ENCODE results near the gene CDH4. TPM values are rescaled to one million over a fixed set of nuclear protein-coding genes. Genes with fewer than 3 reads are reported as not detected.
A peak's percentile ranks its signal among the peaks of the same experiment; 100 is the strongest.

The CDH4 gene
- total RNA-seq, 1 donor from 2014 or later, result 2.9 TPM

DNA sequence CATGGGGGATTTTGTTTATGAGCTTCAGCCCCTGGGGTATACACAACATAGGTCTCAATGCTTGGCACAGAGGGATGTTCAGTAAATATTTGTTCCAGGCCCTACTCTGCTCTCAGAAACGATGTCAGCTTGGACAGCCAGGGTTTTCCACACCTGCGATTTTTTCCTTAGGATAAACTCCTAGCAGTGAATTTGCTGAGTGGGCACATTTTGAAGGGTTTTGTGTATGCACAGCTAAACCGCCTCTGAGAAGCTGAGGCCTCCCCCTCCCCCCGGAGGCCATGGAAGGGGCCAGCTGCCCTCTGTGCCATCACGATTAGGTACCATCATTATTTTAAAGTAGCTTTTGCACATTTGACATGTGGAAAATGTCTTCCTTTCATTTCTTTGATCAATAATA lies 614.1 kb downstream of the CDH4 start:
- Histone ChIP-seq H3K27ac (no peak overlapping the region), H3K27me3 (no peaks in the 10 kb centered on the region), H3K36me3 (no peaks in the 10 kb centered on the region), H2AFZ (replicated peaks) (no peak overlapping the region), H4K20me1 (ENCODE audit: low read depth) (no peaks in the 10 kb centered on the region), H3K4me3 (no peak overlapping the region), H3K4me1 (no peaks in the 10 kb centered on the region), H3K9ac (no peak overlapping the region), H3K79me2 (ENCODE audit: low read depth) (no peaks in the 10 kb centered on the region), H3K9me3 (ENCODE audit: low read depth) (no peaks in the 10 kb centered on the region), H3K4me2 (no peak overlapping the region), H3F3A (ENCODE audit: low read depth) (no peaks in the 10 kb centered on the region)
- no peak overlapping the region for H3K4me3 Mint-ChIP-seq
- peaks cover 11% of the 10 kb centered on the region for H3K9me3 Mint-ChIP-seq
- no peak overlapping the region for H3K27ac Mint-ChIP-seq
- H3K36me3 Mint-ChIP-seq, result peaks cover 4% of the 10 kb centered on the region
- no peak for DNase-seq (ENCODE audit: low spot score)
- H3K27me3 Mint-ChIP-seq (ENCODE audit: insufficient read depth, low read depth), result peaks cover 4% of the 10 kb centered on the region
- H3K4me1 Mint-ChIP-seq, result no peaks in the 10 kb centered on the region
- TF ChIP-seq EZH2 (IDR thresholded peaks at IDR 0.05) (no peak), EZH2phosphoT487 (IDR thresholded peaks at IDR 0.05) (no peak)
- TF ChIP-seq, protein P1, sequence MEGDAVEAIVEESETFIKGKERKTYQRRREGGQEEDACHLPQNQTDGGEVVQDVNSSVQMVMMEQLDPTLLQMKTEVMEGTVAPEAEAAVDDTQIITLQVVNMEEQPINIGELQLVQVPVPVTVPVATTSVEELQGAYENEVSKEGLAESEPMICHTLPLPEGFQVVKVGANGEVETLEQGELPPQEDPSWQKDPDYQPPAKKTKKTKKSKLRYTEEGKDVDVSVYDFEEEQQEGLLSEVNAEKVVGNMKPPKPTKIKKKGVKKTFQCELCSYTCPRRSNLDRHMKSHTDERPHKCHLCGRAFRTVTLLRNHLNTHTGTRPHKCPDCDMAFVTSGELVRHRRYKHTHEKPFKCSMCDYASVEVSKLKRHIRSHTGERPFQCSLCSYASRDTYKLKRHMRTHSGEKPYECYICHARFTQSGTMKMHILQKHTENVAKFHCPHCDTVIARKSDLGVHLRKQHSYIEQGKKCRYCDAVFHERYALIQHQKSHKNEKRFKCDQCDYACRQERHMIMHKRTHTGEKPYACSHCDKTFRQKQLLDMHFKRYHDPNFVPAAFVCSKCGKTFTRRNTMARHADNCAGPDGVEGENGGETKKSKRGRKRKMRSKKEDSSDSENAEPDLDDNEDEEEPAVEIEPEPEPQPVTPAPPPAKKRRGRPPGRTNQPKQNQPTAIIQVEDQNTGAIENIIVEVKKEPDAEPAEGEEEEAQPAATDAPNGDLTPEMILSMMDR (IDR thresholded peaks at IDR 0.05), result no peak

- Histone ChIP-seq H3K4me2 (no peak overlapping the region), H2AFZ (replicated peaks) (no peak overlapping the region), H3K4me1 (no peaks in the 10 kb centered on the region), H3K36me3 (no peaks in the 10 kb centered on the region), H3F3A (ENCODE audit: low read depth) (no peaks in the 10 kb centered on the region), H3K27me3 (no peaks in the 10 kb centered on the region), H3K79me2 (ENCODE audit: low read depth) (no peaks in the 10 kb centered on the region), H4K20me1 (ENCODE audit: low read depth) (no peaks in the 10 kb centered on the region), H3K27ac (no peak overlapping the region), H3K9ac (no peak overlapping the region), H3K4me3 (no peak overlapping the region), H3K9me3 (ENCODE audit: low read depth) (no peaks in the 10 kb centered on the region)
- peaks cover 8% of the 10 kb centered on the region for H3K36me3 Mint-ChIP-seq
- H3K9me3 Mint-ChIP-seq, result peaks cover 16% of the 10 kb centered on the region
- DNase-seq (ENCODE audit: low spot score), result no peak
- TF ChIP-seq EZH2 (IDR thresholded peaks at IDR 0.05) (no peak), EZH2phosphoT487 (IDR thresholded peaks at IDR 0.05) (no peak)
- TF ChIP-seq, protein P1 (IDR thresholded peaks at IDR 0.05), result no peak
- H3K4me1 Mint-ChIP-seq, result no peaks in the 10 kb centered on the region
- peaks cover 4% of the 10 kb centered on the region for H3K27me3 Mint-ChIP-seq (ENCODE audit: insufficient read depth, low read depth)
- H3K4me3 Mint-ChIP-seq, result peak overlapping the region; percentile 39
- H3K27ac Mint-ChIP-seq, result no peak overlapping the region
These were observed 615.9 kb downstream of the CDH4 start for GRCh38 chr20:61868006-61868405.

- H3K36me3 Mint-ChIP-seq, result peaks cover 8% of the 10 kb centered on the region
- no peak overlapping the region for H3K4me3 Mint-ChIP-seq
- H3K4me3 ChIP-seq, result no peak overlapping the region
- H3K4me1 Mint-ChIP-seq, result no peaks in the 10 kb centered on the region
- H3K27ac ChIP-seq, result no peak overlapping the region
- H3K27ac Mint-ChIP-seq, result no peak overlapping the region
- H3K4me2 ChIP-seq, result no peak overlapping the region
- TF ChIP-seq, protein P1 (IDR thresholded peaks at IDR 0.05), result no peak
- no peak for TF ChIP-seq EZH2 (IDR thresholded peaks at IDR 0.05)
- no peak overlapping the region for H3K9ac ChIP-seq
- no peaks in the 10 kb centered on the region for H3K27me3 ChIP-seq
- no peaks in the 10 kb centered on the region for H3K36me3 ChIP-seq
- no peak overlapping the region for H2AFZ ChIP-seq (replicated peaks)
- H3K9me3 ChIP-seq (ENCODE audit: low read depth), result no peaks in the 10 kb centered on the region
- no peak for DNase-seq (ENCODE audit: low spot score)
- H3K79me2 ChIP-seq (ENCODE audit: low read depth), result no peaks in the 10 kb centered on the region
- H3K4me1 ChIP-seq, result no peaks in the 10 kb centered on the region
- peaks cover 4% of the 10 kb centered on the region for H3K27me3 Mint-ChIP-seq (ENCODE audit: insufficient read depth, low read depth)
- H3K9me3 Mint-ChIP-seq, result peaks cover 16% of the 10 kb centered on the region
- no peaks in the 10 kb centered on the region for H3F3A ChIP-seq (ENCODE audit: low read depth)
- H4K20me1 ChIP-seq (ENCODE audit: low read depth), result no peaks in the 10 kb centered on the region
These were observed 616.5 kb downstream of the CDH4 start for GRCh38 chr20:61868466-61869090.

All from neural progenitor cell (in vitro differentiated cells).